Central memory CD4-positive, alpha-beta T cell (primary cell): ENCODE measurements around the gene SLC25A21.

Experiments used
- DNase-seq: peaks from one replicate; pipeline ENCODE4 v3.0.0; 2022

Gene SLC25A21

DNA sequence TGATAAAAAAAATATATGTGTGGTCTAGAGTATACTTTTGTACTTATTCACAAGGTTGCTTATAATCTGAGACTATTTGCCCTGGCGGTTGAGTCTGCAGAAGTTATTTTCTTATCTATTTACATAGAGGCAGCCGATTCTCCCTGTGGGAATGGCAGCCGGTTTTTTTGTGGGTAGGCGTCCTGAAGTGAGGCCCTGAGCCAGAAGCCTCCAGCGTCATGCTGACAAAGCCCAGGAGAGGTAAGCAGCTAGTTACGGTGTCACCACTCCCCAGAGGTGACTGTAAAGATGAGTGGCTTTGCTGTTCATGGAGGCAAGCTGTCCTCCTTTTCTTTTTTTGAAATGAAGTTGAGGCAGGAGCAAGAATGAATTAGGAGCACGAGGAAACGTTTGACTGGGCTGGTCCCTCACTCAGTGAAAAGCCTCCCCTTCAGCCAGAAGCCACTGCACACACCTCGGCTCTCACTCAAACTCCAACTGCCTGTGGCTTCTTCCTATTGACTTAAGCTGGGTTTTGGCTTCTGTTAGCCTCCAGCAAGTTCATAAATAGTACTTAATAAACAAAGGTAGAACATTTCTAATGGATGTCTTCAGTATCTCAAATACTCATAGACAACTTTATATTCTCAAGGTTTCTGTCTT is 489.2 kb downstream of the SLC25A21 start:
- no peak for DNase-seq

GRCh38 chr14:36682338-36682737 is 490.1 kb downstream of the SLC25A21 start:
- DNase-seq: no peak

- no peak for DNase-seq
Measured at GRCh38 chr14:36676236-36676635, 496.2 kb downstream of the SLC25A21 start.

DNA sequence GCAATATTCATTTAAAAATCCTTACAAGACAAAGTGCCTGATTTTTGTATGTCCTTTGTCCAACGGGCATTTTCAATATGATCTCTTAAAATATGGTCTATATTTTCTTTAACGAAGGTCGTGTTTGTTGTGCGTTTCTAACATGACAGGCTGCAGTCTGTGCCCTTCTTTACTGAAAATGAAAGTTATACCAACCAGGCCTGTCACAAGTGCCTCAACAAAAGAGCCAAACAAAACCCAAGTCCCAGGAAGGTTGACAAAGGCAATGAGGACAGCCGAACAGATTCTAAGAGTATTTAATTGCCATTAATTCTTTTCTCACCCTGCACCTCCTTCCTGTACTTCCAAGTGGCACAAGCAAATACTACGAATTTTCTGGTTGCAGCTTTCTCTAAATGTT is 496.8 kb downstream of the SLC25A21 start:
- DNase-seq: no peak

DNA sequence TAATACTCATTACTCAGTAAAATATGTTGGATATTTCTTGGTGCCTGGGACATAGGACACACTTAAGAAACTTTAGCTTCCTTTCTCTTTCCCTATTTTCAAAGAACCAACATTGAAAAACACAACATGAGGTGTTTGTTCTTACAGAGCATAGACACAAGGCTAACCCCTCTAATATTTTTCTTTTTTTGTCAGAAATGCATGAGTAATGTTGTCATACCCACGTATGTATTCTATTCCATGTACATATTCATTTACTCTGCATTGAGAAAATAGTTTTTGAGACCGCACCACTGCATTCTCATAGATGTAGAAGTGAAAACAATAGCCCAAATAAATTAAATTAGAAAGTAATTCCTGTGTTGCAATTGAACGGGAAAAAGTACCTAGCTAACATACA is 497.7 kb downstream of the SLC25A21 start:
- no peak for DNase-seq

GRCh38 chr14:36672095-36672494 is 500.3 kb downstream of the SLC25A21 start:
- DNase-seq: no peak

- DNase-seq: no peak
Measured at GRCh38 chr14:36671149-36671548, 501.3 kb downstream of the SLC25A21 start.

DNA sequence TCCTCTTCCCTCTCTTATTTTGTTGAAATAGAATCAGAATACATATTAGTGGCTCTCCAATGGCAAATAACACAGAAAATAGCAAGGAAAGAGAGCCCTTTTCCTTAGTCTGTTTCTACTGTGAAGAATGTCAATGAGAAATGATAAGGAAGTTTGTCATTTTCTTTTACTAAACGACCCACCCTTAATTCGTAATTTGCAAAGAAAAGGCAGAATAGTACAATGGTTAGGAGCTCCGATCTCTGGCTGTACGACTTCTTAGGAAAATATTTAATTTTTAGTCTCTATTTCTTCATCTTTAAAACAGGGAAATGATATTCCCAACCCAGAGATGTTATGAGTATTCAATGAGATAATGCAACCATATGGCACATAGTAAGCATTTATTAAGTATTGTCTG is 504.7 kb downstream of the SLC25A21 start:
- no peak for DNase-seq

- DNase-seq: no peak
Measured at GRCh38 chr14:36666416-36667206, 505.8 kb downstream of the SLC25A21 start.

GRCh38 chr14:36665887-36666415 is 506.5 kb downstream of the SLC25A21 start:
- no peak for DNase-seq

GRCh38 chr14:36664322-36665193 is 507.8 kb downstream of the SLC25A21 start:
- no peak for DNase-seq

DNA sequence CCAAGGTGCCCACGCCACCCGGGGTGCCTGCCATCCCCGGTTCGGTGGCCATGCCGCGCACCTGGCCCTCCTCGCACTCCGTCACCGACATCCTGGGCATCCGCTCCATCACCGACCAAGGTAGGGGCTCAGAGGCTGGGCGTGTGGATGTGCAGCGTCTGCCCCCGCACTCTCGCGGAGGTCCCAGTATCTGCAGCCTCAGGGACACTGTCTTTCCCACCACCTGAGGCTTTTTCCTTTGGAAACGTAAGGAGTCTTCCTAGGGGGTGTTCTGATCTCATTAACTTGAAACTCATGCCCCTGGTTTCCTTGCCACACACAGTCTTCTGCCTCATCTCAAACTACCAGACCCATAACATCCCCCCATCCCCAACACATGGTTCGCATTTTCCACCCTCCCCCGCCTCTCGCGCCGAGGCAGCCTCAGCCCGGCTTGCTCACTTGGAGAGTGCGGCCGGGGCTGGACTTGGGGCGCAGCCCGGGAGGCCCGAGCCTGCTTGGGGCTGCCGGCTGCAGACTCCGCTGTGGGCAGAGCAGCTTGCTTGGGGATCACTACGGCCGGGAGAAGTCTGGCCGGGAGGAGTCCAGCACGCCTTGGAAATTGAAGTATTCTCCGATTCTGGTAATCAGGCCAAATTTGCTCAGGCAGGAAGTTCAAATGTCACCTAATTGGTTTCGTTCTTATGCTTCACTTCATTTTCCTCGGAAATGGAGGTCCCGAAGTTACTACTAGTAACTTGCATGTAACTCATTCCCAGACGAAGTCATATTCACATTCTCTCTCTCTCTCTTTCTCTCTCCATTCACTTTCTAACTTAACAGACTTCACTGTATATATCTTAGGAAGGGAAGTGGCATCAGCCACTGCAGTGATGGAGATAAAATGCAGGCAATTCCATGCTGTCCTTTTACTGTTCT is 508.7 kb downstream of the SLC25A21 start:
- DNase-seq: no peak

- DNase-seq: no peak
Measured at GRCh38 chr14:36662543-36663403, 509.6 kb downstream of the SLC25A21 start.

- no peak for DNase-seq
Measured at GRCh38 chr14:36662258-36662542, 510.2 kb downstream of the SLC25A21 start.

DNA sequence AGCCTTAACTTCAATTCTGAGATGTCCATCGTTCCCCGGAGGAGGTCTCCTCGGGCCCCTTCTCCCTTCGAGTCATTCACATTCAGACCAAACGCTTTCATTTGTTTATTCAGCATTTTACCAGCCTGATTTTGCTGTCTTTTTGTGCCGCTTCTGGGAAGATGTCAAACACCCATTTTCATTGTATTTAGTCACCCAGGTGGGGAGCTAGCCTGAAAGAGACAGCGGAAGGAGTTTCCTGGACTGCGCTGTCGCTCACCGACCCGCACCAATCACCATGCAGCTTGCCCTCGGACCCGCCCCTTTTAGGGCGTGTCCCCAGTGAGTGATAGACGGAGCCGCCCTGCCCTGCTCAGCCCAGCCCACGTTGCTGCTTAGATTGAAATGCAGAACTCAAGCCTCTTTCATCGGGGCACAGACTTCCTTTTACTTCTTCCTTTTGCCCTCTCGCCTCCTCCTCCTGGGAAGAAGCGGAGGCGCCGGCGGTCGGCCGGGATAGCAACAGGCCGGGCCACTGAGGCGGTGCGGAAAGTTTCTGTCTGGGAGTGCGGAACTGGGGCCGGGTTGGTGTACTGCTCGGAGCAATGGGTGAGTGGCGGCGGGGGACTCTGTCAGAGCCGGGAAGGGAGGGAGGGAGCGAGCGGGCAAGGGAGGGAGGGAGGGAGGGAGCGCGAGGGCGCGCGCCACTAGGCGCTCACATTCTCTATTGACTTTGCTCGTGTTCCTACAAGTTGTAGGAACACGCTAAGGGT is 510.7 kb downstream of the SLC25A21 start, which contains the start of gene PAX9:
PAX9 (plus strand) TSS at position 355 of the 752 bp plus-strand sequence; CDS start at position 585, 230 bp downstream.
- no peak for DNase-seq

DNA sequence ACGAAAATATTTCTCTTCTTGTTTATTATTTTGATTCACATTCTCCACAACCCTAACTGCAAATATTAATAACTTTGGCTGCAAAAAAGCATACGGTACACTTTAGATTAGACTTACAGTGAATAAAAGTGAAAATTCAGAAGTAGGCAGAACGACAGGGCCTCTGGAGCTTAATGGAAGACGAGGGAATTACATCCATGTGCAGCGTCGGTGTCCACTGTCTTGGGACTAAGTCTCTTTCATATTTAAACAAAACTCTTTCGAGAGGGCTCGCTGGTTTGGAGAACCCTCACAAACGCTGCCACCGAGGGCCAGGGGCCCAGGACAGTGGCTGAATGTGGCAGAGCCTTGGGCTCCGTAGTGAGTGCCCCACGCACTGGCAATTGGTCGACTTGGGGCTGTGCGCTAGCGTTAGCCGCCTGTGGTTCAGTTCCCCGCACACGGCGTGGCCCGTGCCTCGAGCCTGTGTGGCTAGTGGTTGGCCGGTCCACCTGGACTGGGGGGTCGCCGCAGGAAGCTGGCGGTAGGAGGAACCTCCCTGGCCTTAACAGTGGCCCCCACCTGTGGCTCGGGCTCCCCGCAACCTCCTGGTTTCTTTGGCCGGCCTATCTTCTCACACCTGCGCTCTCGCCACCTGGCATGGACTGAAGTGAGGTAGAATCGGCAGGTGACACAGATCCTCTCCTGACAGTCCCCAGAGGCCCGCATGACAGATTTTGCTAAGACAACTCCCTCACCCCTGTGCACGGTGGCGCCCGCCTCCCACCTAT is 511.5 kb downstream of the SLC25A21 start:
- DNase-seq: no peak

GRCh38 chr14:36659822-36660735 is 512.3 kb downstream of the SLC25A21 start:
- no peak for DNase-seq
